K562 (cell line): ENCODE results near the gene KCNS1. TPM values are rescaled to one million over a fixed set of nuclear protein-coding genes. Genes with fewer than 3 reads are reported as not detected.

Experiments
- ATAC-seq: fragments of 200-7000 bp; cut with Tn5 transposase; 3 replicates; pipeline ENCODE4 v1.9.1; 2020; ENCODE audit warnings: moderate library complexity
- BruUV-seq: library from RNA; stranded (reverse); fragments of 400-500 nt; replicated peaks from 2 replicates; lab custom pipeline; 2021; lab: Mats Ljungman, UMichigan
- CTCF ChIA-PET: fragments of 300-600 bp; formaldehyde crosslinking; extraction: SDS; loops from one replicate; lab custom pipeline; 2021; ENCODE audit warnings: low intra/inter-chr PET ratio; lab: Yijun Ruan, JAX
- POLR2A ChIA-PET: fragments of 300-600, 350-650 bp; sonication (Branson Sonifier 250); formaldehyde crosslinking; extraction: SDS; loops from one replicate; lab custom pipeline; 2021; ENCODE audit warnings: antibody characterized with exemption, inconsistent platforms; lab: Yijun Ruan, JAX
- DNase-seq, 4 experiments: peaks; one replicate each; pipeline versions ENCODE4 v3.0.0 to v3.0.0-alpha.2; 2011 to 2018; ENCODE audit warnings: low spot score in 3 of 4, mixed read lengths in 3 of 4; ENCODE audit errors: extremely low read depth in 1 of 4
- FAIRE-seq: peaks from 2 replicates; lab custom pipeline; 2011; peaks lifted over from hg19 to GRCh38; lab: Jason Lieb, UNC
- H2AFZ ChIP-seq: 2 replicates; pipeline ENCODE4 v1.6.0; 2011; ENCODE audit warnings: low read depth, low read length, control low read depth, inconsistent platforms
- H3K27ac ChIP-seq: fragments of 200-600 bp; 3 replicates; pipeline ENCODE4 v1.8.0; 2011; ENCODE audit warnings: low read depth, mild to moderate bottlenecking, control low read depth, inconsistent platforms, low read length, moderate library complexity, mixed read lengths; ENCODE audit errors: extremely low read depth
- H3K27me3 ChIP-seq, 2 experiments: fragments of 300-600 bp in 1 of 2; 2 replicates in 1 of 2; 3 replicates in 1 of 2; pipeline versions ENCODE4 v1.6.0 to v1.8.0; 2011; ENCODE audit warnings: inconsistent platforms in 2 of 2, low read length in 2 of 2, mild to moderate bottlenecking in 1 of 2, mixed read lengths in 1 of 2, moderate library complexity in 1 of 2; ENCODE audit not compliant: control insufficient read depth in 2 of 2, insufficient read depth in 2 of 2
- H3K36me3 ChIP-seq: fragments of 300-600 bp; 3 replicates; pipeline ENCODE4 v1.8.0; 2011; ENCODE audit warnings: mild to moderate bottlenecking, low read length, inconsistent platforms; ENCODE audit not compliant: control insufficient read depth, insufficient read depth
- H3K4me1 ChIP-seq, 2 experiments: fragments of 200-600 bp in 1 of 2; replicated peaks in 1 of 2; 2 replicates in 1 of 2; 3 replicates in 1 of 2; pipeline versions ENCODE4 v1.5.1 to v1.8.0; 2011; ENCODE audit warnings: inconsistent platforms in 2 of 2, low read length in 2 of 2, mild to moderate bottlenecking in 1 of 2, mixed read lengths in 1 of 2, moderate library complexity in 1 of 2; ENCODE audit not compliant: control insufficient read depth in 2 of 2, insufficient read depth in 2 of 2
- H3K4me2 ChIP-seq: 2 replicates; pipeline ENCODE4 v1.6.1; 2011; ENCODE audit warnings: low read length, control low read depth, inconsistent platforms, mixed read lengths; ENCODE audit not compliant: insufficient read depth
- H3K4me3 ChIP-seq: fragments of 200-600 bp; sonication (generic), shearing (Covaris generic); 2 replicates; pipeline ENCODE4 v1.5.1; 2016; ENCODE audit warnings: control low read depth, inconsistent platforms
- H3K79me2 ChIP-seq: fragments of 200-600 bp; 3 replicates; pipeline ENCODE4 v1.8.0; 2011; ENCODE audit warnings: low read length, inconsistent platforms; ENCODE audit not compliant: control insufficient read depth, insufficient read depth
- H3K9ac ChIP-seq, 2 experiments: 2 replicates each; pipeline versions ENCODE4 v1.6.0 to v1.6.1; 2011; ENCODE audit warnings: low read depth in 2 of 2, low read length in 2 of 2, control low read depth in 1 of 2, inconsistent platforms in 1 of 2, mild to moderate bottlenecking in 1 of 2, mixed read lengths in 1 of 2; ENCODE audit not compliant: insufficient read depth in 1 of 2
- H3K9me1 ChIP-seq: one replicate; pipeline ENCODE4 v1.6.0; 2011; ENCODE audit warnings: inconsistent platforms, mild to moderate bottlenecking, low read length, moderate library complexity; ENCODE audit not compliant: control insufficient read depth, insufficient read depth
- H3K9me3 ChIP-seq: replicated peaks from 2 replicates; pipeline ENCODE4 v1.5.1; 2011; ENCODE audit warnings: low read depth, low read length, inconsistent platforms; ENCODE audit not compliant: control insufficient read depth, insufficient read depth
- H4K20me1 ChIP-seq: replicated peaks from 2 replicates; pipeline ENCODE4 v1.6.1; 2011; ENCODE audit warnings: low read length, inconsistent platforms, mixed read lengths; ENCODE audit not compliant: control insufficient read depth, insufficient read depth
- BRD9 ChIP-seq: fragments of 450-650 bp; IDR thresholded peaks from 2 replicates; pipeline ENCODE4 v1.6.1; 2018; ENCODE audit warnings: low read depth; ENCODE audit not compliant: partially characterized antibody
- ELF4 ChIP-seq: fragments of 450-650 bp; formaldehyde crosslinking; IDR thresholded peaks from 2 replicates; pipeline ENCODE4 v1.4.0; 2022; ENCODE audit warnings: missing genetic modification characterization
- GTF2F1 ChIP-seq: IDR thresholded peaks from 2 replicates; pipeline ENCODE4 v1.6.1; 2011; ENCODE audit warnings: low read depth, low read length, improper control_type of control experiment
- NR2C2 ChIP-seq, 2 experiments: fragments of 200-800 bp in 1 of 2; sonication (Bioruptor generic) in 1 of 2; sonication (generic) in 1 of 2; formaldehyde crosslinking in 1 of 2; IDR thresholded peaks; 2 replicates each; pipeline versions ENCODE4 v1.6.1 to v1.8.0; 2016 to 2022; ENCODE audit warnings: mild to moderate bottlenecking in 1 of 2, missing compliant biosample characterization in 1 of 2, missing genetic modification characterization in 1 of 2, missing genetic modification reagents in 1 of 2
- SMARCC2 ChIP-seq: fragments of 450-650 bp; IDR thresholded peaks from 2 replicates; pipeline ENCODE4 v1.6.1; 2017; ENCODE audit warnings: antibody characterized with exemption, moderate library complexity, mild to moderate bottlenecking, low read depth
- WHSC1 ChIP-seq: IDR thresholded peaks from one replicate; pipeline ENCODE4 v1.6.1; 2012; ENCODE audit warnings: low read length, control low read depth, inconsistent platforms
- ZSCAN29 ChIP-seq: fragments of 450-650 bp; IDR thresholded peaks from 2 replicates; pipeline ENCODE4 v1.6.1; 2017
- WGBS: fragments of 100-300 bp; shearing (Covaris generic); methylation state at CpG from one replicate; pipeline ENCODE4 v1.1.6; 2016; ENCODE audit warnings: low coverage, mixed read lengths; ENCODE audit not compliant: insufficient coverage; ENCODE audit errors: missing lambda C conversion rate; 5-methylcytosine and 5-hydroxymethylcytosine counted together
- in situ Hi-C: fragments of 300-500 bp; cut with MboI; formaldehyde crosslinking; loops from 4 replicates; pipeline ENCODE4 v1.15.0; 2018; ENCODE audit warnings: inconsistent platforms, mixed read lengths
- intact Hi-C: fragments of 100-400 bp; cut with micrococcal nuclease; formaldehyde crosslinking; loops from 2 replicates; pipeline ENCODE4 v1.14.2; 2022
- polyA plus RNA-seq, 8 experiments: library from polyadenylated mRNA; depleted of rRNA in 4 of 8; stranded (reverse) in 5 of 8; unstranded in 3 of 8; fragments of >200 nt; fragmentation: Nextera tagmentation in 2 of 8; fragmentation: Illumina TruSeq in 1 of 8; extraction: Ambion mirVana in 2 of 8; extraction: Trizol in 1 of 8; gene quantifications; 2 replicates each; pipeline versions ENCODE4 v1.2.1 to v1.2.3, GENCODE V29; 2011 to 2014; ENCODE audit warnings: inconsistent platforms in 1 of 8, missing spikeins in 1 of 8
- total RNA-seq, 7 experiments: library from RNA; depleted of rRNA in 6 of 7; stranded (reverse); fragments of >200 nt in 6 of 7; fragmentation: Illumina TruSeq in 2 of 7; extraction: Trizol in 2 of 7; gene quantifications; 2 replicates each; pipeline versions ENCODE4 v1.2.1 to v1.2.3, GENCODE V29; 2011 to 2021; ENCODE audit warnings: low replicate concordance in 1 of 7
- TF ChIP-seq, protein P1 (sequence below), 3 experiments: IDR thresholded peaks in 2 of 3; conservative IDR thresholded peaks in 1 of 3; 2 replicates each; pipeline ENCODE4 v1.5.1; 2011 to 2012; ENCODE audit warnings: low read length in 3 of 3, mild to moderate bottlenecking in 3 of 3, control low read depth in 2 of 3, improper control_type of control experiment in 1 of 3, inconsistent platforms in 1 of 3, low read depth in 1 of 3, mixed read lengths in 1 of 3, moderate library complexity in 1 of 3; ENCODE audit not compliant: insufficient read depth in 2 of 3

KCNS1 gene
- total and polyA plus RNA-seq, 9 of the 15 experiments (the other 6 are each of a cell fraction or from before 2014, with no cell fraction given), result not detected

DNA sequence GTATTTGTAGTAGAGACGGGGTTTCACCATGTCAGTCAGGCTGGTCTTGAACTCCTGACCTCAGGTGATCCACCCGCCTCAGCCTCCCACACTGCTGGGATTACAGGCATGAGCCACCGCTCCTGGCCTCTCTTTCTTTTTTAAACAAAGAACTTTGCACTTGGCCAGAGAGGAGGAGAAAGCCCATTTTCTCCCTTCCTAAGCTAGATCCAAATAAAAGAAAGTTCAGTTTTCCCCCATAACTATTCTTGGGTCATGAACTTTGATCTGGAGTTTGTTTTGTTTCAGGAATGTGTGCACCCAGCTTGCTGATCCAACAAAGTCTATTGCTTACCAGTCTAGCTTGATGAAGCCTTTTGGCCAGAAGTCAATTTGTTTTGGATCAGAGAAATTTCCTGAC, 23.4 kb downstream of the KCNS1 start:
- in situ Hi-C loops, result no loop called here
- Histone ChIP-seq H2AFZ (no peak overlapping the region), H3K9ac (no peak overlapping the region), H3K9me3 (no peaks in the 10 kb centered on the region), H3K79me2 (no peaks in the 10 kb centered on the region), H3K4me1 (no peaks in the 10 kb centered on the region), H4K20me1 (no peaks in the 10 kb centered on the region), H3K9me1 (no peaks in the 10 kb centered on the region), H3K27me3 (no peaks in the 10 kb centered on the region), H3K4me2 (no peak overlapping the region), H3K27ac (no peak overlapping the region), H3K36me3 (peaks cover 42% of the 10 kb centered on the region; the same call in 2 of the 3 replicates), H3K4me3 (no peak overlapping the region)
- POLR2A ChIA-PET, result interaction anchor here (0.7 to 1.0 kb wide), 3 partner anchors 10 to 609 kb away, joined by 3 read pairs; no protein-coding TSS in a partner anchor
- TF ChIP-seq, protein P1, sequence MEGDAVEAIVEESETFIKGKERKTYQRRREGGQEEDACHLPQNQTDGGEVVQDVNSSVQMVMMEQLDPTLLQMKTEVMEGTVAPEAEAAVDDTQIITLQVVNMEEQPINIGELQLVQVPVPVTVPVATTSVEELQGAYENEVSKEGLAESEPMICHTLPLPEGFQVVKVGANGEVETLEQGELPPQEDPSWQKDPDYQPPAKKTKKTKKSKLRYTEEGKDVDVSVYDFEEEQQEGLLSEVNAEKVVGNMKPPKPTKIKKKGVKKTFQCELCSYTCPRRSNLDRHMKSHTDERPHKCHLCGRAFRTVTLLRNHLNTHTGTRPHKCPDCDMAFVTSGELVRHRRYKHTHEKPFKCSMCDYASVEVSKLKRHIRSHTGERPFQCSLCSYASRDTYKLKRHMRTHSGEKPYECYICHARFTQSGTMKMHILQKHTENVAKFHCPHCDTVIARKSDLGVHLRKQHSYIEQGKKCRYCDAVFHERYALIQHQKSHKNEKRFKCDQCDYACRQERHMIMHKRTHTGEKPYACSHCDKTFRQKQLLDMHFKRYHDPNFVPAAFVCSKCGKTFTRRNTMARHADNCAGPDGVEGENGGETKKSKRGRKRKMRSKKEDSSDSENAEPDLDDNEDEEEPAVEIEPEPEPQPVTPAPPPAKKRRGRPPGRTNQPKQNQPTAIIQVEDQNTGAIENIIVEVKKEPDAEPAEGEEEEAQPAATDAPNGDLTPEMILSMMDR (IDR thresholded peaks at IDR 0.05 in 2 of 3, conservative IDR thresholded peaks at IDR 0.05 in 1 of 3; ENCODE audit: insufficient read depth in 2 of 3, low read depth in 1 of 3, low read length in 3 of 3), result no peak
- TF ChIP-seq BRD9 (no peak), GTF2F1 (no peak), ELF4 (no peak), ZSCAN29 (no peak), WHSC1 (no peak), SMARCC2 (no peak), NR2C2 (CRISPR knock-in tag; IDR thresholded peaks at IDR 0.05) (no peak), NR2C2 (tag; IDR thresholded peaks at IDR 0.05) (no peak)
- intact Hi-C loops, result no loop called here
- CTCF ChIA-PET, result no interaction called here
- no peak for ATAC-seq
- DNase-seq, result no peak
- 82% methylated on average over 3 of the region's 3 CpGs for WGBS
- no peak for FAIRE-seq
- no TSS peak for BruUV-seq
